ENCODE results near the gene DAP.

DNA sequence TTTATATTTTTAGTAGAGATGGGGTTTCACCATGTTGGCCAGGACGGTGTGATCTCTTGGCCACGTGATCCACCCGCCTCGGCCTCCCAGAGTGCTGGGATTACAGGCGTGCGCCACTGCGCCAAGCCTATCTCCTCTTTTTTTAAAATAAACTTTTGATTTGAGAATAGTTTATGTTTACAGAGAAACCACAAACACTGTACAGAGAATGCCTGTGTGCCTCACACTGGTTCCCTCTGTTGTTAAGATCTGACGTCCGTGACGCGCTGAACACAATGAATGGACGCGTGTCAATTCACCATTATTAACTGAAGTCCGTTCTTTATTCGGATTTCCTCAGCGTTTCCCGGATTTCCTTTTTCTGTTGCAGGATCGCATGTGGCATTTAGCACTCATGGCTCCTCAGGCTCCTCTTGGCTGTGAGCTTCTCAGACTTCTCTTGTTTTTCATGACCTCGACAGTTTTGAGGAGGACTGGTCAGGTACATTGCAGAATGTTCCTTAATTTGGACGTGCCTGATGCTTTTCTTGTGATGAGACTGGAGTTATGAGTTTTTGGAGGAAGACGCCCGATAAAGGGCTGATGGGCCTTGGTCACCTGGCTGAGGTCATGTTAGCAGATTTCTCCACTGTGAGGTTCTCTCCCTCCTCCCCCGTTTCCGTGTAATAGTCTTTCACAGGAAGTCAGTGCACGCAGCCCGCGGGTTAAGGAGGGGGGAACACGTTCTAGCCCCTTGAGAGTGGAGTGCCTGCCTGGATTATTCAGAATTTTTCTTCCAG, 127.6 kb downstream of the DAP start:
- TF ChIP-seq, protein P1, sequence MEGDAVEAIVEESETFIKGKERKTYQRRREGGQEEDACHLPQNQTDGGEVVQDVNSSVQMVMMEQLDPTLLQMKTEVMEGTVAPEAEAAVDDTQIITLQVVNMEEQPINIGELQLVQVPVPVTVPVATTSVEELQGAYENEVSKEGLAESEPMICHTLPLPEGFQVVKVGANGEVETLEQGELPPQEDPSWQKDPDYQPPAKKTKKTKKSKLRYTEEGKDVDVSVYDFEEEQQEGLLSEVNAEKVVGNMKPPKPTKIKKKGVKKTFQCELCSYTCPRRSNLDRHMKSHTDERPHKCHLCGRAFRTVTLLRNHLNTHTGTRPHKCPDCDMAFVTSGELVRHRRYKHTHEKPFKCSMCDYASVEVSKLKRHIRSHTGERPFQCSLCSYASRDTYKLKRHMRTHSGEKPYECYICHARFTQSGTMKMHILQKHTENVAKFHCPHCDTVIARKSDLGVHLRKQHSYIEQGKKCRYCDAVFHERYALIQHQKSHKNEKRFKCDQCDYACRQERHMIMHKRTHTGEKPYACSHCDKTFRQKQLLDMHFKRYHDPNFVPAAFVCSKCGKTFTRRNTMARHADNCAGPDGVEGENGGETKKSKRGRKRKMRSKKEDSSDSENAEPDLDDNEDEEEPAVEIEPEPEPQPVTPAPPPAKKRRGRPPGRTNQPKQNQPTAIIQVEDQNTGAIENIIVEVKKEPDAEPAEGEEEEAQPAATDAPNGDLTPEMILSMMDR (conservative IDR thresholded peaks at IDR 0.05): no peak
- no peak for TF ChIP-seq EZH2 (IDR thresholded peaks at IDR 0.05; ENCODE audit: low read depth)

All from PC-9 (cell line).